ENCODE data around the gene KAT2A.
"Not testable (repeated sequence)": the region's sequence is repeated elsewhere in the genome, so short reads cannot be mapped to it uniquely, and the experiment has no call there.

Gene KAT2A

GRCh38 chr17:42120770-42121769 is at the start of gene KAT2A:
TSS of gene KAT2A (minus strand) at chr17:42121367. CDS start at chr17:42121304, 63 bp downstream.
- H3K4me3 ChIP-seq (ENCODE audit: low read depth, low read length) = peak within 1 kb of the TSS; percentile 43

- no peak overlapping the region for H3K4me3 ChIP-seq (ENCODE audit: low read depth, low read length)
Measured at GRCh38 chr17:42169351-42169750, 48.2 kb upstream of the KAT2A start.

- no peak overlapping the region for H3K4me3 ChIP-seq (ENCODE audit: low read depth, low read length)
Measured at GRCh38 chr17:42167807-42168206, 46.6 kb upstream of the KAT2A start.

GRCh38 chr17:42166196-42166763 is 45.1 kb upstream of the KAT2A start:
- no peak overlapping the region for H3K4me3 ChIP-seq (ENCODE audit: low read depth, low read length)

GRCh38 chr17:42165751-42166150 is 44.6 kb upstream of the KAT2A start:
- H3K4me3 ChIP-seq (ENCODE audit: low read depth, low read length) = no peak overlapping the region

- H3K4me3 ChIP-seq (ENCODE audit: low read depth, low read length) = no peak overlapping the region
Measured at GRCh38 chr17:42163696-42164407, 42.7 kb upstream of the KAT2A start.

GRCh38 chr17:42163113-42163512 is 41.9 kb upstream of the KAT2A start:
- H3K4me3 ChIP-seq (ENCODE audit: low read depth, low read length) = no peak overlapping the region

GRCh38 chr17:42160531-42160910 is 39.4 kb upstream of the KAT2A start:
- H3K4me3 ChIP-seq (ENCODE audit: low read depth, low read length) = no peak overlapping the region

GRCh38 chr17:42159796-42160530 is 38.8 kb upstream of the KAT2A start:
- H3K4me3 ChIP-seq (ENCODE audit: low read depth, low read length) = no peak overlapping the region

GRCh38 chr17:42155614-42156045 is 34.5 kb upstream of the KAT2A start:
- H3K4me3 ChIP-seq (ENCODE audit: low read depth, low read length) = peak overlapping the region; percentile 96

GRCh38 chr17:42153919-42154742 is 33.0 kb upstream of the KAT2A start:
- peak overlapping the region; percentile 96 for H3K4me3 ChIP-seq (ENCODE audit: low read depth, low read length)

GRCh38 chr17:42146911-42147607 is 25.9 kb upstream of the KAT2A start:
- H3K4me3 ChIP-seq (ENCODE audit: low read depth, low read length) = no peak overlapping the region

GRCh38 chr17:42143138-42143537 is 22.0 kb upstream of the KAT2A start:
- not testable (repeated sequence) for H3K4me3 ChIP-seq (ENCODE audit: low read depth, low read length)

GRCh38 chr17:42142371-42142896 is 21.3 kb upstream of the KAT2A start:
- H3K4me3 ChIP-seq (ENCODE audit: low read depth, low read length) = no peak overlapping the region

GRCh38 chr17:42141382-42141781 is 20.2 kb upstream of the KAT2A start:
- H3K4me3 ChIP-seq (ENCODE audit: low read depth, low read length) = no peak overlapping the region

- H3K4me3 ChIP-seq (ENCODE audit: low read depth, low read length) = not testable (repeated sequence)
Measured at GRCh38 chr17:42140690-42141089, 19.5 kb upstream of the KAT2A start.

GRCh38 chr17:42138749-42139492 is 17.8 kb upstream of the KAT2A start:
- no peak overlapping the region for H3K4me3 ChIP-seq (ENCODE audit: low read depth, low read length)

GRCh38 chr17:42136654-42137051 is 15.5 kb upstream of the KAT2A start:
- no peak overlapping the region for H3K4me3 ChIP-seq (ENCODE audit: low read depth, low read length)
